SH-SY5Y (cell line): ENCODE data around the gene NPM1.

Experiments
- GATA2 ChIP-seq: IDR thresholded peaks from 2 replicates; pipeline ENCODE4 v1.6.1; 2011; ENCODE audit warnings: mild to moderate bottlenecking, low read depth, low read length
- GATA3 ChIP-seq: IDR thresholded peaks from 2 replicates; pipeline ENCODE4 v1.6.1; 2011; ENCODE audit warnings: low read depth, mild to moderate bottlenecking, low read length, moderate library complexity

DNA sequence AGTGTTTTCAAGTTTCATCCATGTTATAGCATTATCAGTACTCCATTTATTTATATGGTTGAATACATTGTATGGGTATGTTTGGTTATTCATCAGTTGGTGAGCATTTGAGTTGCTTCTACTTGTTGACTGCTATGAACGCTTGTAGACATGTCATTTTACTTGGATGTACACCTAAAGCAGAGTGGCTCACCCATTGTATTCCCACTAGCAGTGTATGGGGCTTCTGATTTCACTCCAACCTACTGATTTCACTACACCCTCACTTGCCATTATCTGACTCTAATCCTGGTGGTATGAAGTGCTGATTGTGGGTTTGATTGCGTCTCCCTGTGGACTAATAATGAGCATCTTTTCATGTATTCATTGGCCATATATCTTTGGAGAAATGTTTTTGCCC lies 9.5 kb downstream of the NPM1 start:
- no peak for TF ChIP-seq GATA2
- TF ChIP-seq GATA3 = no peak
